Activated CD4-positive, alpha-beta memory T cell treated with anti-CD3 and anti-CD28 coated beads for 36 hours (primary cell): ENCODE measurements around the gene AMY1B. TPM values are rescaled to one million over a fixed set of nuclear protein-coding genes. Genes with fewer than 3 reads are reported as not detected.
"Not testable (repeated sequence)": the region's sequence is repeated elsewhere in the genome, so short reads cannot be mapped to it uniquely, and the experiment has no call there.

Source experiments
- CTCF ChIA-PET: fragments of 350-600 bp; sonication (Branson Sonifier 250); formaldehyde crosslinking; loops from one replicate; lab custom pipeline; 2021; ENCODE audit warnings: antibody characterized with exemption, inconsistent platforms; lab: Charles Lee
- POLR2A ChIA-PET: fragments of 350-600 bp; sonication (Branson Sonifier 250); formaldehyde crosslinking; loops from one replicate; lab custom pipeline; 2021; ENCODE audit warnings: antibody characterized with exemption; lab: Charles Lee
- DNase-seq: peaks from one replicate; pipeline ENCODE4 v3.0.0-alpha.2; 2020
- H3K27ac Mint-ChIP-seq: one replicate; pipeline ENCODE4 v1.8.0; 2021; ENCODE audit warnings: mixed read lengths
- H3K27me3 Mint-ChIP-seq: one replicate; pipeline ENCODE4 v1.8.0; 2021; ENCODE audit warnings: mixed read lengths
- H3K36me3 Mint-ChIP-seq: one replicate; pipeline ENCODE4 v1.8.0; 2021; ENCODE audit warnings: mixed read lengths
- H3K4me1 Mint-ChIP-seq: one replicate; pipeline ENCODE4 v1.8.0; 2021; ENCODE audit warnings: low read depth, mixed read lengths
- H3K4me3 Mint-ChIP-seq: one replicate; pipeline ENCODE4 v1.8.0; 2021; ENCODE audit warnings: mild to moderate bottlenecking, mixed read lengths
- H3K9me3 Mint-ChIP-seq: one replicate; pipeline ENCODE4 v1.8.0; 2021; ENCODE audit warnings: mixed read lengths
- intact Hi-C: fragments of 100-400 bp; cut with micrococcal nuclease; formaldehyde crosslinking; loops from one replicate; pipeline ENCODE4 v1.15.1; 2023
- total RNA-seq, 2 experiments: library from RNA; stranded (reverse); gene quantifications; one replicate each; pipeline ENCODE4 v1.2.3, GENCODE V29; 2021

Gene AMY1B
- total RNA-seq, 2 experiments from 2014 or later = not detected

GRCh38 chr1:103655460-103655859 is 40.5 kb downstream of the AMY1B start, which contains the start of gene AMY1A:
AMY1A (plus strand) TSS chr1:103655760; CDS start chr1:103656331, 571 bp downstream.
- H3K27ac Mint-ChIP-seq, POLR2A ChIA-PET, H3K4me1 Mint-ChIP-seq, H3K4me3 Mint-ChIP-seq, H3K36me3 Mint-ChIP-seq, CTCF ChIA-PET, DNase-seq, H3K9me3 Mint-ChIP-seq, intact Hi-C loops, H3K27me3 Mint-ChIP-seq: not testable (repeated sequence)

- H3K9me3 Mint-ChIP-seq, H3K27ac Mint-ChIP-seq, H3K27me3 Mint-ChIP-seq, POLR2A ChIA-PET, DNase-seq, H3K36me3 Mint-ChIP-seq, H3K4me1 Mint-ChIP-seq, intact Hi-C loops, H3K4me3 Mint-ChIP-seq, CTCF ChIA-PET: not testable (repeated sequence)
These were observed 41.9 kb downstream of the AMY1B start for GRCh38 chr1:103654133-103654532.

GRCh38 chr1:103650889-103651288 is 45.1 kb downstream of the AMY1B start:
- H3K9me3 Mint-ChIP-seq, CTCF ChIA-PET, H3K4me3 Mint-ChIP-seq, DNase-seq, intact Hi-C loops, H3K27ac Mint-ChIP-seq, POLR2A ChIA-PET, H3K36me3 Mint-ChIP-seq, H3K27me3 Mint-ChIP-seq, H3K4me1 Mint-ChIP-seq: not testable (repeated sequence)

GRCh38 chr1:103650305-103650704 is 45.7 kb downstream of the AMY1B start:
- H3K9me3 Mint-ChIP-seq, POLR2A ChIA-PET, H3K4me3 Mint-ChIP-seq, DNase-seq, H3K36me3 Mint-ChIP-seq, H3K27ac Mint-ChIP-seq, H3K27me3 Mint-ChIP-seq, H3K4me1 Mint-ChIP-seq, CTCF ChIA-PET, intact Hi-C loops: not testable (repeated sequence)

GRCh38 chr1:103643908-103644307 is 52.1 kb downstream of the AMY1B start:
- H3K27me3 Mint-ChIP-seq, H3K9me3 Mint-ChIP-seq, H3K4me3 Mint-ChIP-seq, POLR2A ChIA-PET, intact Hi-C loops, H3K4me1 Mint-ChIP-seq, CTCF ChIA-PET, DNase-seq, H3K27ac Mint-ChIP-seq, H3K36me3 Mint-ChIP-seq: not testable (repeated sequence)

- H3K36me3 Mint-ChIP-seq, H3K27ac Mint-ChIP-seq, intact Hi-C loops, H3K27me3 Mint-ChIP-seq, POLR2A ChIA-PET, H3K4me3 Mint-ChIP-seq, H3K4me1 Mint-ChIP-seq, DNase-seq, CTCF ChIA-PET, H3K9me3 Mint-ChIP-seq: not testable (repeated sequence)
These were observed 54.8 kb downstream of the AMY1B start for GRCh38 chr1:103641194-103641593.

Other genes starting within 250 kb of the AMY1B start
- gene RNPC3, start 170.5 kb downstream of the AMY1B start, total RNA-seq = 10 to 100 TPM; 13.9 to 16.4 TPM
- gene AMY2B, start 124.6 kb downstream of the AMY1B start, total RNA-seq = 1 to 10 TPM; 3.9 to 4.4 TPM
- not detected for gene AMY2A, start 78.8 kb downstream of the AMY1B start, total RNA-seq
- gene AMY1A, start 40.5 kb downstream of the AMY1B start, total RNA-seq = not detected
- gene AMY1C, start 53.7 kb upstream of the AMY1B start, total RNA-seq = not detected